Tibial nerve (tissue), 4 donors: Measurements from ENCODE around the gene KRT1. TPM values are rescaled to one million over a fixed set of nuclear protein-coding genes. Genes with fewer than 3 reads are reported as not detected.

Source experiments
- DNase-seq, 2 donors: peaks; one replicate each; pipeline ENCODE4 v3.0.0-alpha.2; 2019; ENCODE audit warnings: low spot score in 2 of 2
- H3K27ac ChIP-seq, 4 donors: fragments of 200-600 bp; sonication (generic) in 3 of 4; one replicate each; pipeline ENCODE4 v1.5.1; 2017 to 2019; ENCODE audit warnings: mild to moderate bottlenecking in 1 of 4
- H3K27me3 ChIP-seq, 2 donors: fragments of 200-600 bp; sonication (generic) in 1 of 2; one replicate each; pipeline versions ENCODE4 v1.5.1 to v1.6.0; 2017 to 2019
- H3K36me3 ChIP-seq, 3 donors: fragments of 200-600 bp; sonication (generic); one replicate each; pipeline ENCODE4 v1.5.1; 2018 to 2019
- H3K4me1 ChIP-seq, 4 donors: fragments of 200-600 bp; sonication (generic) in 3 of 4; one replicate each; pipeline ENCODE4 v1.5.1; 2017 to 2019
- H3K4me3 ChIP-seq, 4 donors: fragments of 200-600 bp; sonication (generic) in 3 of 4; one replicate each; pipeline ENCODE4 v1.5.1; 2017 to 2019; ENCODE audit warnings: mild to moderate bottlenecking in 1 of 4, moderate library complexity in 1 of 4
- H3K9me3 ChIP-seq, 4 donors: fragments of 200-600 bp; sonication (generic) in 3 of 4; one replicate each; pipeline ENCODE4 v1.5.1; 2017 to 2019
- CTCF ChIP-seq, 5 experiments: fragments of 200-600 bp in 3 of 5; fragments of 450-650 bp in 2 of 5; sonication (generic) in 3 of 5; IDR thresholded peaks; one replicate each; pipeline ENCODE4 v1.5.1; 2016 to 2019; ENCODE audit warnings: antibody characterized with exemption in 5 of 5, mild to moderate bottlenecking in 3 of 5, moderate library complexity in 2 of 5
- EP300 ChIP-seq, 2 donors: sonication (generic); formaldehyde crosslinking; IDR thresholded peaks; one replicate each; pipeline ENCODE4 v1.6.1; 2017; ENCODE audit warnings: antibody characterized with exemption in 2 of 2, mild to moderate bottlenecking in 1 of 2
- POLR2A ChIP-seq, 2 donors: fragments of 450-650 bp; IDR thresholded peaks; one replicate each; pipeline ENCODE4 v1.6.1; 2017; ENCODE audit warnings: antibody characterized with exemption in 2 of 2, mild to moderate bottlenecking in 2 of 2, moderate library complexity in 2 of 2
- WGBS, 2 donors: methylation state at CpG; one replicate each; pipeline ENCODE4 v1.1.5; 2018; 5-methylcytosine and 5-hydroxymethylcytosine counted together
- total RNA-seq, 4 donors: library from RNA; depleted of rRNA; stranded (reverse); fragments of >200 nt; gene quantifications; one replicate each; pipeline ENCODE4 v1.1.0, GENCODE V29; 2016

The KRT1 gene
- total RNA-seq, 4 donors from 2014 or later, result not detected

- no peaks in the 10 kb centered on the region for H3K9me3 ChIP-seq
- 82 to 88% methylated on average over 6 of the region's 6 CpGs for WGBS, 2 donors
- DNase-seq, result no peak
- no peak for TF ChIP-seq EP300 (IDR thresholded peaks at IDR 0.05)
- no peak overlapping the region for H3K27ac ChIP-seq
- no peaks in the 10 kb centered on the region for H3K27me3 ChIP-seq
- H3K4me1 ChIP-seq, result no peaks in the 10 kb centered on the region
- H3K4me3 ChIP-seq, result no peak overlapping the region
- no peaks in the 10 kb centered on the region for H3K36me3 ChIP-seq
Observed at GRCh38 chr12:52631676-52632459, 48.3 kb downstream of the KRT1 start.

- Histone ChIP-seq H3K9me3 (no peaks in the 10 kb centered on the region), H3K4me3 (no peak overlapping the region), H3K4me1 (no peaks in the 10 kb centered on the region), H3K27ac (no peak overlapping the region), H3K36me3 (no peaks in the 10 kb centered on the region), H3K27me3 (no peaks in the 10 kb centered on the region)
- 47 to 65% methylated on average over 3 to 4 of the region's 4 CpGs for WGBS, 2 donors
- no peak for TF ChIP-seq POLR2A (IDR thresholded peaks at IDR 0.05)
- no peak for TF ChIP-seq CTCF (IDR thresholded peaks at IDR 0.05)
- TF ChIP-seq EP300 (IDR thresholded peaks at IDR 0.05), result no peak
- no peak for DNase-seq
Observed at GRCh38 chr12:52631264-52631663, 48.9 kb downstream of the KRT1 start.

- H3K4me1 ChIP-seq, result no peaks in the 10 kb centered on the region
- WGBS, 2 donors, result 54 to 66% methylated on average over 4 of the region's 4 CpGs
- H3K4me3 ChIP-seq, result no peak overlapping the region
- no peak for TF ChIP-seq EP300 (IDR thresholded peaks at IDR 0.05)
- TF ChIP-seq POLR2A (IDR thresholded peaks at IDR 0.05), result no peak
- no peak for TF ChIP-seq CTCF (IDR thresholded peaks at IDR 0.05)
- H3K27ac ChIP-seq, result no peak overlapping the region
- no peaks in the 10 kb centered on the region for H3K9me3 ChIP-seq
- no peaks in the 10 kb centered on the region for H3K27me3 ChIP-seq
- DNase-seq, result no peak
- no peaks in the 10 kb centered on the region for H3K36me3 ChIP-seq
Observed at GRCh38 chr12:52630599-52631200, 49.5 kb downstream of the KRT1 start.

GRCh38 chr12:52630008-52630500, 50.2 kb downstream of the KRT1 start:
- TF ChIP-seq CTCF (IDR thresholded peaks at IDR 0.05) (no peak), POLR2A (IDR thresholded peaks at IDR 0.05) (no peak), EP300 (IDR thresholded peaks at IDR 0.05) (no peak)
- Histone ChIP-seq H3K4me1 (no peaks in the 10 kb centered on the region), H3K4me3 (no peak overlapping the region), H3K27ac (no peak overlapping the region), H3K27me3 (no peaks in the 10 kb centered on the region), H3K9me3 (no peaks in the 10 kb centered on the region), H3K36me3 (no peaks in the 10 kb centered on the region)
- WGBS, 2 donors, result 59 to 67% methylated on average over 7 of the region's 7 CpGs
- DNase-seq, result no peak

- no peak for TF ChIP-seq CTCF (IDR thresholded peaks at IDR 0.05)
- no peak for TF ChIP-seq POLR2A (IDR thresholded peaks at IDR 0.05)
- no peak for TF ChIP-seq EP300 (IDR thresholded peaks at IDR 0.05)
- 79 to 80% methylated on average over 10 to 12 of the region's 12 CpGs for whole genome bisulfite sequencing, 2 donors
- Histone ChIP-seq H3K36me3 (no peaks in the 10 kb centered on the region), H3K4me3 (no peak overlapping the region), H3K27ac (no peak overlapping the region), H3K27me3 (no peaks in the 10 kb centered on the region), H3K4me1 (no peaks in the 10 kb centered on the region), H3K9me3 (no peaks in the 10 kb centered on the region)
- DNase-seq, result no peak
Observed at GRCh38 chr12:52629281-52630007, 50.8 kb downstream of the KRT1 start.
